COLO668 (cell line): ENCODE results near the gene LCN12.

Source experiments
- DNase-seq: peaks from one replicate; lab custom pipeline; 2025; ENCODE audit not compliant: unreplicated experiment; lab: John Stamatoyannopoulos, UW

Gene LCN12

GRCh38 chr9:136951541-136952320 is at the start of gene LCN12:
TSS of gene LCN12 (plus strand) at chr9:136952273. CDS start at chr9:136952328, 55 bp downstream.
- DNase-seq: no peak

- DNase-seq: peak; percentile 22
Measured at GRCh38 chr9:136903041-136903554, 49.0 kb upstream of the LCN12 start.

DNA sequence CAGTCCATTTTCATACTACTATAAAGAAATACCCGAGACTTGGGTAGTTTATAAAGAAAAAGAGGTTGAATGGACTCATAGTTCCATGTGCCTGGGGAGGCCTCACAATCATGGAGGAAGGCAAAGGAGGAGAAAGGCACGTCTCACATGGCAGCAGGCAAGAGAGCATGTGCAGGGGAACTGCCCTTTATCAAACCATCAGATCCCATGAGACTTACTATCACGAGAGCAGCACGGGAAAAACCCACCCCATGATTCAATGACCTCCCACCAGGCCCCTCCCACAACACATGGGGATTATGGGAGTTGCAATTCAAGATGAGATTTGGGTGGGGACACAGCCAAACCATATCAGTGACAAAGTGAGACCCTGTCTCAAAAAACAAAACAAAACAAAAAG is 45.8 kb upstream of the LCN12 start:
- no peak for DNase-seq

DNA sequence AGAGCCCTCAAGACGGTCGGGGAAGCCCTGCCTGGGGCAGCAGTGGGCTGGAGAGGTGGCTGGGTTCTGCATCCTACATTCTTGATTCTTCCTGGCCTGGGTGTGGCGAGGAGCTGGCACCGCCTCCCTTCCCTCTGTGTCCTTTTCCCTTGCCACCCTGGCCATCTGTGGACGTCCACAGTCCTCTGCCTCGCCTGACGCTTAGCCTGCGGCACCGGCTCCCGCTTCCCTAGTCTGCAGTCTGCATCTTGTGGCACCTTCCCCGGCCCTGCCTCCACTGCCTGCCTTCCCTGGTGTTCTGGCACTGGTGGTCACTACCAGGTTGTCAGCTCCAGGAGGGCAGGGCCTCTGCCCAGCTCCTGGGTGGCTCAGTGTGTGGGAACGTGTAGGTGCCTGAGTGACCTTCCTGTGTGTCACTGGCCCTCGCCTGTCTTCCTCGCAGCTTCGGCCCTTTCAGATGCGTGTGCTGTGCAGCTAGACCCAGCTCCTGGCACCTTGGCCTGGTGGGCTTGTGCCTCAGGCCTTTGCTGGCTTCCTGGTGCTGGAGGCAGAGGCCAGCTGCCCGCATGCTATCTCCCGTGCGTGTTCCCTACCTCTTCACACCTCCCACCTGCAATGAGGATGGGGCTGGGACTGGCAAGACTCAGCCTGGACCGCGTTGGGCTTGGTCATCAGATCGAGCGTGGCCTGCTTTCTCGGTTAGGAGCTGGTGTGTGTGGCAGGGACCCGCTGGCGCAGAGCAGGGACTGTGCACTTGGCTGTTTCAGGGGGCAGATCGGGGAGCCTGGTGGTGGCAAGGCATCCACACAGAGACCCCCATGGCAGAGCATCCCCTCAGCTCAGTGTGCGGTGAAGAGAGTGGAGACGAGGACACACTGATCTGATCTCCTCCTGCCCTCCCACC is 44.8 kb upstream of the LCN12 start:
- no peak for DNase-seq

DNA sequence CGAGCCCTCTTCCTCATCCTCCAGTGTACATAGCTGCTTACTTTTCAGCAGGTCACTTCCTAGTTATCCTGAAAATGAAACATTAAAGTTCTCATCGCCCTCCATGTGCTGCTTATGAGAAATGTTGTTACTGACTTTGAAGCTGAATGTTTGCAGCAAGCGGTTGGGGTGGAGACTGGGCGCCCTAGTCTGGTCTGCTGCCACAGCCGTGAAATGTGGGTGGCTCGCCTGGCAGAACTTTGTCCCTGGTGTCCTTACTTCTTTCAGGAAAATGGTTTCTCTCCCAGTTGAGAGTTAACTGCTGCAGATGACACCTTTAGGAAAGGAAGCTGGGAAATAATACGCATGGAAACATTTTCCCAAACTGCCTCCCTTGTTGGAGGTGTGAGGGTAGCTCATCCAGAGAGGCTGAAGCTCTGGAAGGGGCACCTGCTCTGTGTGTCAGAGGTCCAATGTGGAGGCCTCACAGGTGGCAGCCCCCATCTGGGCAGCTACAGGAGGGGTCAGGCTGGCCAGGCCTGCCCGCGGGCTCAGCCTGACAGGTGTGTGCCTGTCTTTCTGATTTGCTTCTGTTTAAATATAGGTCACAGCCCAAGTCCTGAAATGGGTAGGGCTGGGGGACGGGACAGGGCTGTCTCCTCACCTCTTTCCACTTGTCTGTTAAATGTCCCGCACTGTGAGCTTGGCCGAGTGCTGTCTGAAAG is 41.7 kb upstream of the LCN12 start:
- no peak for DNase-seq

- no peak for DNase-seq
Measured at GRCh38 chr9:136910901-136911245, 41.2 kb upstream of the LCN12 start.

- no peak for DNase-seq
Measured at GRCh38 chr9:136913701-136914438, 38.2 kb upstream of the LCN12 start.

DNA sequence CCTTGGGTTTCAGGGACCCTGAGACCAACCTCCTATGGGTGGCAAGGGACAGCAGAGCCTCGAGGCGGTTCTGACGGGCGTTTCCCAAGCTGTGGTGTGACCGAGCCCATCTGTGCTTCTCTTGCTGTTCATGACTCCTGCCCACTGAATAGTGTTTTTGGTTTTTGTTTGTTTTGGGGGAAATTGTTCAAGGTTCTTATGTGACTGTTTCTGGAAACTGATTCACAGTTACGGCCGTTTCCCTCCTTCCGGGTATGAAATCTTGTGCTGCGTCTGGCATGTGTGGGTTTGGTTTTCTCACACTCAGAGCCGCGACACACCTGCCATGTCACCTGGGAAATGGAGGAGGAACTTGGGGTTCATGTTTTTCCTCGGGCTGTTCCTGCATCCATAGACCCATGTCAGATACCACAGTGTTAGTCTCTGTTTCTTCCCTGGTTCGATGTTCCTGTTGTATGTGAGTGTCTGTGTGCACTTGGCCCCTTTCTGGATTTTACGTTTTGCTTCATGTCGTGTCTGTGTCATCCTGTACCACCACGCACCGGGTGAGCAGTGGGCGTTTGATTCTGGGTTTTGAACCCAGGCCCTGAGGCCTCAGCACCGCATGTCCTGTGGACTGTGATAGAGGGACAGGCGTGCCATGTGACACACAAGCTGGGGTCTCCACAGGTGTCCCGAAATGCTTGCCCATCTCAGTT is 36.3 kb upstream of the LCN12 start:
- no peak for DNase-seq

DNA sequence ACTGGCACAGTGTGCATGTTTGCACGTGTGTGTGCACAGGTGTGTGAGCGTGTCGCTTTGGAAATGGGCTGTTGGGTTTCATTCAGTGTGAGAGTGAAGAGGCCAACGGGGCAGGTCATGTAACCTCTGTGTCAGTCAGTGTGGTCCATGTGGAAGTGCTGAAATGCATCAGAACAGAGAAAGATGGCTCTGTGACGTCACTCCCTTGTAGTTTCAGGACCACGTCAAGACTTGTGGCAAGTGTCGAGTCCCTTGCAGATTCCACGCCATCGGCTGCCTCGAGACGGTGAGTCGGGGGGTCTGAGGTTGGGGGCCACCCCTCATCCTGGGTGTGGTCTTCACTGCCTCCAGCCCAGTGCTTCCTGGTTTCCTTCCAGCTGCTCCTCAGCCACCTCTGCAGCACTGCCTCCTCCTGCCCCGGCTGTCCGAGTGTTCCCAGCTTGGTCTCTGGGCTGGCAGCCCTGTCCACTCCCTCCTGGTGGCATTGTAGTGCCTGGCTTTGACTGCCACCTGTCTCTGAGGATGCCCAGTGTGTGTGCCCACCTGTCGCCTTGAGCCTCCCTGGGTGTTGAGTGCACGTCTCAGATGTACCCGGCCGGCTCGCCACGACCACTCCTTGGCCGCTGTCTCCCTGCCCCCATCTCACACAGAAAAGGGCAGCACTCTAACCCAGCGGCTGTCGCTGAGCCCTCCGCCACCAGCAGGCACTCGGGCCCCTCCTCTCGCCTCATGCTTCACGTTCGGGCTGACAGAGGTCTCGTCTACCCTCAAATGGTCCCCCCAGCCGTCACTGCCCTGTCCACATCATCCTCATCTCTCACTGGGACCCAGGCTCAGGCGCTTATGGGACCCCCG is 35.5 kb upstream of the LCN12 start:
- no peak for DNase-seq

GRCh38 chr9:136917902-136918301 is 34.2 kb upstream of the LCN12 start:
- no peak for DNase-seq

DNA sequence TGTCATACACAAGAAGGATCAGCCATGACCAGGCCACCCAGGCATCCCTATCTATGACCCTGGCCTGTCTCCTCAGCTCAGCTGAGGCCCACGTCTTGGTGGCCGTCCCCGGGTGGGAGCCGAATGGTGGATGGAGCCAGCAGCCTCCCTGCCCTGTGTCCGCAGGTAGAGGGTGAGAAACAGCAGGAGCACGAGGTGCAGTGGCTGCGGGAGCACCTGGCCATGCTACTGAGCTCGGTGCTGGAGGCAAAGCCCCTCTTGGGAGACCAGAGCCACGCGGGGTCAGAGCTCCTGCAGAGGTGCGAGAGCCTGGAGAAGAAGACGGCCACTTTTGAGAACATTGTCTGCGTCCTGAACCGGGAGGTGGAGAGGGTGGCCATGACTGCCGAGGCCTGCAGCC is 32.0 kb upstream of the LCN12 start:
- no peak for DNase-seq

GRCh38 chr9:136920734-136921231 is 31.3 kb upstream of the LCN12 start:
- DNase-seq: no peak

DNA sequence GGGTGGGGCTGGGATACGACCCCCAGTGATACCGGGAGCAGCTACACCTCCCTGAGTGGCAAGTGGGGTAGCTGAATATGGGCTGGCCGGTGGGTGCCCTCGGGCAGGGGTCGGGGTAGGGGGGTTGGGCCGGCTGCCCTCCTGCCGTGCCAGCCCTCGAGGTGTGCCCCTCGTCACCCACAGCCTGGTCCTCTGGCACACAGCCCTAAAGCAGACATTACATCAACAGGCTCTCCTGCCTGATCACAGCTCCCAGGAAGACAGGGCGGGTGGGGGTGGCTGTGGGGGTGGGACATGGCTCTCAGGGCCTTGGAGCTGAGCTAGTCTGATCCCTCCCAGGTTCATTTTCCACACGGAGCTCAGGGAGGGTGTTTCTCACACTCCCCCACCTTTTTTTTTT is 30.8 kb upstream of the LCN12 start:
- DNase-seq: no peak

DNA sequence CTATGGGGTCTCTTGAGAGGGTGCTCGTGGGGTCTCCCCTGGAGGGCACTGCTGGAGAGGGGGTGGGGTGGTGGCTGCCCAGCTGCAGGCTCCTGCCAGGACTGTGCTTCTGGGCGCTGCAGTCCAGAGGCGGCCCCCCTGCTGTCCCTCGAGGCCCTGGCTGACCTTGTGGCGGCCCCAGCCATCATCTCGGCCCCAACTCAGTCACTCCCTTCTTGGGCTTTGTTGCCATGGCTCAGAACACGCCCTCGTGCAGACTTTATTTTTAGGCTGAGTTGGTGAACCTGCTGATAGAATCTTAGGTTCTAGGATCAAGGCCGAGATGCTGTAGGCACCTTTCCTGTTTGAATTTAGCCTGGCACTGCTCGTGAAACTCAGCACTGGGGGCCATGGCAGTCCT is 30.4 kb upstream of the LCN12 start:
- DNase-seq: no peak

GRCh38 chr9:136922540-136922939 is 29.5 kb upstream of the LCN12 start:
- DNase-seq: no peak

- DNase-seq: peak; percentile 97
Measured at GRCh38 chr9:136923881-136924280, 28.2 kb upstream of the LCN12 start.

- no peak for DNase-seq
Measured at GRCh38 chr9:136925414-136926153, 26.5 kb upstream of the LCN12 start.

GRCh38 chr9:136926154-136926704 is 25.8 kb upstream of the LCN12 start:
- no peak for DNase-seq
